ENCODE measurements around the gene ODR4. TPM values are rescaled to one million over a fixed set of nuclear protein-coding genes. Genes with fewer than 3 reads are reported as not detected.
A peak's percentile ranks its signal among the peaks of the same experiment; 100 is the strongest.

The ODR4 gene
- total RNA-seq, 1 experiment from 2014 or later = 29.1 TPM

GRCh38 chr1:186438567-186438966 is 62.9 kb downstream of the ODR4 start:
- TF ChIP-seq CTCF (IDR thresholded peaks at IDR 0.05; ENCODE audit: insufficient read depth in 1 of 2, low read depth in 1 of 2, low read length in 1 of 2, severe bottlenecking in 1 of 2, unreplicated experiment in 1 of 2) = no peak
- ChIA-PET POLR2A (no interaction called here), CTCF (no interaction called here)
- Histone ChIP-seq H3K36me3 (ENCODE audit: control insufficient read depth, insufficient read depth, low read length) (no peaks in the 10 kb centered on the region), H3K4me1 (peaks cover 10% of the 10 kb centered on the region; the same call in 1 of the 2 replicates), H3K9me3 (no peaks in the 10 kb centered on the region), H3K27me3 (replicated peaks; ENCODE audit: control insufficient read depth, insufficient read depth, low read length) (no peaks in the 10 kb centered on the region), H3K4me3 (ENCODE audit: low read depth, low read length) (no peak overlapping the region)
- Mint-ChIP-seq H3K27ac (ENCODE audit: unreplicated experiment) (no peak overlapping the region), H3K4me1 (ENCODE audit: low read depth, unreplicated experiment) (peaks cover 19% of the 10 kb centered on the region), H3K36me3 (ENCODE audit: insufficient read depth, unreplicated experiment) (no peaks in the 10 kb centered on the region), H3K27me3 (ENCODE audit: insufficient read depth, unreplicated experiment) (no peaks in the 10 kb centered on the region), H3K9me3 (ENCODE audit: unreplicated experiment) (peaks cover 6% of the 10 kb centered on the region), H3K4me3 (ENCODE audit: unreplicated experiment) (no peak overlapping the region)
- no TSS peak for BruUV-seq (replicated peaks)
- DNase-seq = no peak
- intact Hi-C loops (cut with micrococcal nuclease; ENCODE audit: unreplicated experiment) = no loop called here

GRCh38 chr1:186440584-186440983 is 64.9 kb downstream of the ODR4 start:
- ChIA-PET CTCF (interaction anchor here (0.7 kb wide), 1 partner anchor 165 kb away, joined by 3 read pairs; no protein-coding TSS in a partner anchor), POLR2A (no interaction called here)
- peaks cover 10% of the 10 kb centered on the region; the same call in 1 of the 2 replicates for H3K4me1 ChIP-seq
- H3K9me3 ChIP-seq = no peaks in the 10 kb centered on the region
- TF ChIP-seq CTCF (IDR thresholded peaks at IDR 0.05; ENCODE audit: insufficient read depth in 1 of 2, low read depth in 1 of 2, low read length in 1 of 2, severe bottlenecking in 1 of 2, unreplicated experiment in 1 of 2) = no peak
- Mint-ChIP-seq H3K9me3 (ENCODE audit: unreplicated experiment) (peaks cover 6% of the 10 kb centered on the region), H3K27me3 (ENCODE audit: insufficient read depth, unreplicated experiment) (no peaks in the 10 kb centered on the region), H3K4me3 (ENCODE audit: unreplicated experiment) (no peak overlapping the region), H3K4me1 (ENCODE audit: low read depth, unreplicated experiment) (peaks cover 19% of the 10 kb centered on the region), H3K27ac (ENCODE audit: unreplicated experiment) (no peak overlapping the region), H3K36me3 (ENCODE audit: insufficient read depth, unreplicated experiment) (no peaks in the 10 kb centered on the region)
- BruUV-seq (replicated peaks) = no TSS peak
- intact Hi-C loops (cut with micrococcal nuclease; ENCODE audit: unreplicated experiment) = no loop called here
- no peak overlapping the region for H3K4me3 ChIP-seq (ENCODE audit: low read depth, low read length)
- no peaks in the 10 kb centered on the region for H3K27me3 ChIP-seq (replicated peaks; ENCODE audit: control insufficient read depth, insufficient read depth, low read length)
- H3K36me3 ChIP-seq (ENCODE audit: control insufficient read depth, insufficient read depth, low read length) = no peaks in the 10 kb centered on the region
- no peak for DNase-seq

GRCh38 chr1:186442651-186443375 is 67.2 kb downstream of the ODR4 start:
- Histone ChIP-seq H3K4me1 (peaks cover 10% of the 10 kb centered on the region; the same call in 1 of the 2 replicates), H3K9me3 (no peaks in the 10 kb centered on the region), H3K36me3 (ENCODE audit: control insufficient read depth, insufficient read depth, low read length) (no peaks in the 10 kb centered on the region), H3K4me3 (ENCODE audit: low read depth, low read length) (no peak overlapping the region), H3K27me3 (replicated peaks; ENCODE audit: control insufficient read depth, insufficient read depth, low read length) (no peaks in the 10 kb centered on the region)
- peaks cover 19% of the 10 kb centered on the region for H3K4me1 Mint-ChIP-seq (ENCODE audit: low read depth, unreplicated experiment)
- TF ChIP-seq CTCF (IDR thresholded peaks at IDR 0.05; ENCODE audit: insufficient read depth in 1 of 2, low read depth in 1 of 2, low read length in 1 of 2, severe bottlenecking in 1 of 2, unreplicated experiment in 1 of 2) = no peak
- no peak for DNase-seq
- intact Hi-C loops (cut with micrococcal nuclease; ENCODE audit: unreplicated experiment) = no loop called here
- no TSS peak for BruUV-seq (replicated peaks)
- H3K4me3 Mint-ChIP-seq (ENCODE audit: unreplicated experiment) = no peak overlapping the region
- peaks cover 6% of the 10 kb centered on the region for H3K9me3 Mint-ChIP-seq (ENCODE audit: unreplicated experiment)
- H3K36me3 Mint-ChIP-seq (ENCODE audit: insufficient read depth, unreplicated experiment) = no peaks in the 10 kb centered on the region
- ChIA-PET POLR2A (no interaction called here), CTCF (no interaction called here)
- H3K27ac Mint-ChIP-seq (ENCODE audit: unreplicated experiment) = peak overlapping the region; percentile 38
- no peaks in the 10 kb centered on the region for H3K27me3 Mint-ChIP-seq (ENCODE audit: insufficient read depth, unreplicated experiment)

All from Caco-2 (cell line).